OCI-LY1 (cell line): ENCODE measurements around the gene RNF157.

Experiments
- EZH2 ChIP-seq: fragments of 200-600 bp; sonication (generic), shearing (Covaris generic); IDR thresholded peaks from 2 replicates; pipeline ENCODE4 v1.8.0; 2017; ENCODE audit warnings: borderline replicate concordance, mixed run types, mild to moderate bottlenecking, antibody characterized with exemption, low read length, moderate library complexity, mixed read lengths
- TF ChIP-seq, protein P1 (sequence below): fragments of 200-600 bp; sonication (generic), shearing (Covaris generic); IDR thresholded peaks from 2 replicates; pipeline ENCODE4 v1.5.1; 2017; ENCODE audit warnings: mild to moderate bottlenecking, antibody characterized with exemption, low read length, moderate library complexity, mixed read lengths

DNA sequence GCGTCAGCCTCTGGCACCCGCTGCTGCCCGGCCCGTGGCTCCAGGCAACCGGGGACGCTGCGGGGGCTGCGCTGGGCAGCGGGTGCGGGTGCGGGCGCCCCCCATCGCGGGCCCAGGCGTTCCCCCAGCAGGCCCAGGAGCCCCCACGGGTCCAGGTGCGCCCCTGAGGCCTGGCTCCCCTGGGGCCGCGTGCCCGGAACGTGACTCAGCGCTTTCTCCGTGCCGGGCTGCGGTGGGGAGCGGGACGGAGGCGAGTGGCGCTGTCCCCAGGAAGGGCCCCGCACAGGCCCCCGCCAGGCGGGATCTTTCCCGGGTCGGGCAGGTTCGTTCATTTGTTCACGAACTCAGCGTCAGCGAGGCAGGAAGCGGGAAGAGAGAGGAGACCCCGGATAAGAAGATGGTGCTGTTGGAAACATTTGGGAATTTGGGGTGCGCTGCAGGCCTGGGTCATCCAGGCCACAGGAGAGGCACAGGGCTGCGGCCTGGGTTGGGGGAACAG, 118.3 kb downstream of the RNF157 start:
- TF ChIP-seq EZH2 = no peak
- TF ChIP-seq, protein P1, sequence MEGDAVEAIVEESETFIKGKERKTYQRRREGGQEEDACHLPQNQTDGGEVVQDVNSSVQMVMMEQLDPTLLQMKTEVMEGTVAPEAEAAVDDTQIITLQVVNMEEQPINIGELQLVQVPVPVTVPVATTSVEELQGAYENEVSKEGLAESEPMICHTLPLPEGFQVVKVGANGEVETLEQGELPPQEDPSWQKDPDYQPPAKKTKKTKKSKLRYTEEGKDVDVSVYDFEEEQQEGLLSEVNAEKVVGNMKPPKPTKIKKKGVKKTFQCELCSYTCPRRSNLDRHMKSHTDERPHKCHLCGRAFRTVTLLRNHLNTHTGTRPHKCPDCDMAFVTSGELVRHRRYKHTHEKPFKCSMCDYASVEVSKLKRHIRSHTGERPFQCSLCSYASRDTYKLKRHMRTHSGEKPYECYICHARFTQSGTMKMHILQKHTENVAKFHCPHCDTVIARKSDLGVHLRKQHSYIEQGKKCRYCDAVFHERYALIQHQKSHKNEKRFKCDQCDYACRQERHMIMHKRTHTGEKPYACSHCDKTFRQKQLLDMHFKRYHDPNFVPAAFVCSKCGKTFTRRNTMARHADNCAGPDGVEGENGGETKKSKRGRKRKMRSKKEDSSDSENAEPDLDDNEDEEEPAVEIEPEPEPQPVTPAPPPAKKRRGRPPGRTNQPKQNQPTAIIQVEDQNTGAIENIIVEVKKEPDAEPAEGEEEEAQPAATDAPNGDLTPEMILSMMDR = no peak
